GM18867 (cell line): ENCODE results near the gene RAPGEF1.

ENCODE experiments used
- ATAC-seq: cut with Tn5 transposase; IDR thresholded peaks from one replicate; pipeline ENCODE4 v1.9.1; 2021; ENCODE audit warnings: mild to moderate bottlenecking, moderate library complexity; ENCODE audit not compliant: unreplicated experiment

RAPGEF1 gene

GRCh38 chr9:131732061-131732526 lies 7.8 kb downstream of the RAPGEF1 start:
- no peak for ATAC-seq

DNA sequence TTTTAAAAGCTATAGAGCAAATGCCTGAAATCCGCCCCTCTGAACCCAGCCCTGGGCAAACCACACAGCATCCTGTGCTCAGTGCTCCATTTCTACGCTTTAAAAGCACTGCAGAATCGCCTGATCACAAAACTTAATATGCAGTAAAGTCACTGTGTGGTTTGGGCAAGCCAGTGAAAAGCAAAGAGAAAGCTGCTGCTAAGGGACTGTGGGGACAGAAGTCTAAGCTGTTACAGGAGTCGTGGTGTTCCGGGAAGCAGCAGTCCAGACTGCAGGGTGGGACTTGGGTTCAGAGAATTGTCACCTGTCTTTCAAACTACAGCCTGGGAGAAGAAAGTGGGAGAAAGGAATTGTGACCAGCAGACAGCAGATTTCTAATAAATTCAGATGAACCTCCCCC lies 8.2 kb downstream of the RAPGEF1 start:
- ATAC-seq = no peak

GRCh38 chr9:131731237-131731636 lies 8.6 kb downstream of the RAPGEF1 start:
- ATAC-seq = no peak

GRCh38 chr9:131728961-131729360 lies 10.9 kb downstream of the RAPGEF1 start:
- ATAC-seq = no peak

GRCh38 chr9:131728546-131728910 lies 11.3 kb downstream of the RAPGEF1 start:
- no peak for ATAC-seq

- ATAC-seq = peak; percentile 30
Observed at GRCh38 chr9:131727795-131728545, 11.9 kb downstream of the RAPGEF1 start.

DNA sequence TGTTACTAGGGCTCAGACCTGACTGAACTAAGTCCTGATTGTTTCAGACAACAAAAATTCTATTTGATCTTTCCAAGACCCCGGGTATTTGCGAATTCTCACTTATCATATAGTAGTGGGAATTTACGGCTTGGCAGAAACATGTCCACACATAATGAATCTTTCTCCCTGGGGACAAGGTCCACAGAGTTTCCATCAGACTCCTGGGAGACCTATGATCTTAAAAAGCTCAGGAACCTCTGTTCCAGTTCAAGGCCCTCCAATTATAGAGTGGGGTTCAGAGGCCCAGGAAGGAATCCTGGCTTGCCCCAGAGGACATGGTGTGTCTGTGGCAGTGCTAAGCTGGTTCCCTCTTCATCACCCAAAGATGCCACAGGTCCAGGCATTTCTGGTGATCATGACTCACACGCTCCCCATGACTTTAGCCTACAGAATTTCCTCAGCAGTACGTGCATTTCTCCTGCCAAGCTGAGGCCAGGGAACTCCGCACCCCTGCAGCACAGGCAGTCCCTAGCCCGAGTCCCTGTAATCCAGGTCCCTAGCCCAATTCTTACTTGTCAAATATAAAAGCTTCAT lies 12.6 kb downstream of the RAPGEF1 start:
- no peak for ATAC-seq

DNA sequence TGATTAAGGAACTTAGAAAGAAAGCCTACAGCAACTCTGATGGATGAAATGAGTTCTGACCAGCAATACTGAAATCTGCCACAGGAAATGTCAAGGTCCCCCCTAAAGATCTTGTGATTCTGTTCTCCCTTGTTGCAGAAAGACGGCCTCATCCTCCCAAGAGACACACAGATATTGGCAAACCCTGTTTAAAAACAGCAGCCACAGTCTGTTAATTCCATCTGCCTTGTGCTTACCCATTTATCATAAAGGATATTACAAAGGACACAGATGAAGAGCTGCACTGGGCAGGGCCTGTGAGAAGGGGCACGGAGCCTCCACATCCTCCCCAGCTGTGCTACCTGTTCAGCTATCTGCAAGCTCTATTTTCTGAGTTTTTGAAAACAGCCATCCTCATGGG lies 15.2 kb downstream of the RAPGEF1 start:
- no peak for ATAC-seq

- no peak for ATAC-seq
Observed at GRCh38 chr9:131723632-131724031, 16.2 kb downstream of the RAPGEF1 start.

- no peak for ATAC-seq
Observed at GRCh38 chr9:131722255-131722654, 17.6 kb downstream of the RAPGEF1 start.

GRCh38 chr9:131721076-131721475 lies 18.8 kb downstream of the RAPGEF1 start:
- ATAC-seq = no peak

DNA sequence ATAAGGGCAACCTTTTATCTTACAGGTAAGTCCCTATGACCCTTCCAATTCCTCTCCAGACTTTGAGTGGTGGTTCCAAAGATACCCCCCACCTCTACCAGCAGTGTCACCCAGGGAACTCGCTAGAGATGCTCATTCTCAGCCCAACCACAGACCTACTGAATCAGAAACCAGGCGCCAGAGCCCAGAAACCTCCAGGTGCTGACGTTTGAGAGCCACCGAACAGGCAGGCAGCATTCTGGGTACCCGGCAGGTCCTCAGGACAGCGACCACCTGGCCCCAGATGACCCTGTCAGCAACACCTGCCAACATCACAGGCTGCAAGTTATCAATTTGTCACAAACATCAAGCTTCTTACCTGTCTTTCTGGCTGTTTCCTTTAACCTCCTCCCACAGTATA lies 19.5 kb downstream of the RAPGEF1 start:
- peak; percentile 54 for ATAC-seq

GRCh38 chr9:131719262-131719908 lies 20.5 kb downstream of the RAPGEF1 start:
- no peak for ATAC-seq

GRCh38 chr9:131717719-131718460 lies 22.0 kb downstream of the RAPGEF1 start:
- no peak for ATAC-seq

DNA sequence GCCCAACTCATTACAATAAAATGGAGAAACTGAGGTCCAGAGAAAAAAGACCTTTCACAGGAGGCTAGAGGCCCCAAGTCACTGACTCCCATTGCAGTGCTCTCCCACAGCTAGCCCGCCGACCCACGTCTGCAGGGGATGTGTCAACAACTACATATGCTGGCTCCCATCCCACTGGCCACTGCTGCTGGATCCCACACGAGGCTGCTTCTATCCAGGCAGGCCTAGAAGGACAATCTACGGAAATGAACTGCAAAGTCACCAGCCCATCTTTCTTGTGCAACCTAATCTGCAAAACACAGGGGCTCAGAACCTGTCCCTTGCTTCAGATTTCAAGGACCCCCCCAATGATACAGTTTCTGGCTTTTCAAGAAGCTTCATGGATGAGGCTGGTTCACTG lies 24.0 kb downstream of the RAPGEF1 start:
- ATAC-seq = no peak

GRCh38 chr9:131714821-131715220 lies 25.1 kb downstream of the RAPGEF1 start:
- no peak for ATAC-seq

GRCh38 chr9:131714161-131714646 lies 25.7 kb downstream of the RAPGEF1 start:
- no peak for ATAC-seq

DNA sequence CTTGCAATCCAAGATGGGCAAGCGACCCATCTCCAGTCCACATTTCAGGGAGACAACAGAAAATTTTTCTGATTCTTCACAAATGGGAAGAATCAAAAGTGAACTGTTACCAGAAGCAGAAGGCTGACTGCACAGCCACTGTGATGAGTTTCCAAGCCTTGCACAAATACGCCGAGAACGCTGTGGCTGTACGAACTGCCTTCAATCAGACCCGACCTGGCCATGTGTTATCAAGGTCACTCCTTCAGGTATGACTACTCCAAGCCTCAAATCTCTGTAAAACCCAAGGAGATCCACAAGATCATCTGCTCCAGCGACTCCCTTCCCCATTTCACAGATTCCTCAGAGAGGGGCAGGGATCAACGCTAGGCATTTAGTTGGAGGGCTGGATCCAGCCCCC lies 26.9 kb downstream of the RAPGEF1 start:
- ATAC-seq = no peak

DNA sequence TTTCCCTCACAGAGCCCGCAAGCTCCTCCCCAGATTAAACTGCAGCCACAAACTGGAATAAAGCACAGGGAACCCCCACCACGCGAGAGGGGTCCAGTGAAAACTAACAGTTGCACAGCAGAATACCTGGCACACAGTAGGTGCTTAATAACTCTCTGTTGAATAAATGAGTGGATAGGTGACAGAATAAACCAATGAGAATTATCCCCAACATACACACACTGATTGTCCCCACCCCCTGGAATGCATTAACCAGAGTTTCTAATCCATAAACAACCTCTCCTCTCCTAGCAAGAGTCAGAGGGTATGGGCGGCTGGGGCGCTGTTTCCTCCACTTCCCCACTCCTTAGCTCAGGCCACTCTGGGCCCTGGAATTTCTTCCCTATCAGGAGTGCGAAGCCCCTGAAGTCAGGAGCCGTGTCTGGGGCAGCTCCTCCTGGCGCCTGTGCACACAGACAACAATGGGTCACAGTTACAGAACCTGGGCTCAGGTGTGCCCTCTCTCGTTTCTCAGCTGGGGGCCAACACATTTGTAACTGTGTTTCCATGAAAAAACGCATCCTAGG lies 27.6 kb downstream of the RAPGEF1 start:
- ATAC-seq = no peak

- ATAC-seq = peak; percentile 54
Observed at GRCh38 chr9:131709771-131710431, 30.0 kb downstream of the RAPGEF1 start.
